Measurements from ENCODE around the gene TMEM175.

TMEM175 gene

GRCh38 chr4:946103-946450 lies 13.8 kb downstream of the TMEM175 start:
- H3K27ac ChIP-seq: no peak overlapping the region
- TF ChIP-seq CTCF (conservative IDR thresholded peaks at IDR 0.05): no peak

- no peak for TF ChIP-seq CTCF (conservative IDR thresholded peaks at IDR 0.05)
- no peak overlapping the region for H3K27ac ChIP-seq
Observed at GRCh38 chr4:946517-947471, 14.5 kb downstream of the TMEM175 start.

GRCh38 chr4:947491-947971 lies 15.3 kb downstream of the TMEM175 start:
- no peak overlapping the region for H3K27ac ChIP-seq
- no peak for TF ChIP-seq CTCF (conservative IDR thresholded peaks at IDR 0.05)

GRCh38 chr4:948101-948935 lies 16.1 kb downstream of the TMEM175 start:
- no peak for TF ChIP-seq CTCF (conservative IDR thresholded peaks at IDR 0.05)
- H3K27ac ChIP-seq: no peak overlapping the region

GRCh38 chr4:948936-949300 lies 16.7 kb downstream of the TMEM175 start:
- no peak overlapping the region for H3K27ac ChIP-seq
- TF ChIP-seq CTCF (conservative IDR thresholded peaks at IDR 0.05): no peak

- no peak for TF ChIP-seq CTCF (conservative IDR thresholded peaks at IDR 0.05)
- no peak overlapping the region for H3K27ac ChIP-seq
Observed at GRCh38 chr4:949656-950055, 17.4 kb downstream of the TMEM175 start.
